Choroid plexus epithelial cell (primary cell): ENCODE data around the gene AHSG.

Source experiments
- DNase-seq: peaks from one replicate; pipeline ENCODE4 v3.0.0-alpha.2; 2010; ENCODE audit warnings: low read depth
- H3K4me3 ChIP-seq: 2 replicates; pipeline ENCODE4 v1.5.1; 2011; ENCODE audit warnings: low read depth, mild to moderate bottlenecking, control low read depth, low read length, moderate library complexity
- TF ChIP-seq, protein P1 (sequence below): conservative IDR thresholded peaks from 2 replicates; pipeline ENCODE4 v1.5.1; 2011; ENCODE audit warnings: low read depth, mild to moderate bottlenecking, control low read depth, inconsistent platforms, low read length, moderate library complexity

Gene AHSG

DNA sequence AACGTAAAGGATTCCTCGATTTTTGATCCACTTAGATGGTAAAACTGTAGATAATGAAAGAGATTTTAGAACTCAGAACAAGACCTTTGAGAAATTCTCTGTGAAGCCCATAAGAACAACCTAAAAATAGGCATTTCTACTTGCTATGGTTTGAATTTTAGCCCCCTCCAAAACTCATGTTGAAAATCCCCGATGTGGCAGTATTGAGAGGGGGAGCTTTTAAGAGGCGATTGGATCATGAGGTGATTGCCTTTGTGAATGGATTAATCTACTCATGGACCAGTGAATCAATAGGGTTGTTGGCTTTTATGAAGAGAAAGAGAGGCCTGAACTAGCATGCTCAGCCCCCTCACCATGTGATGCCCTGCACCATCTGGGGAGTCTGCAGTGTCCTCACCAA, 20.2 kb upstream of the AHSG start:
- no peak overlapping the region for H3K4me3 ChIP-seq
- TF ChIP-seq, protein P1, sequence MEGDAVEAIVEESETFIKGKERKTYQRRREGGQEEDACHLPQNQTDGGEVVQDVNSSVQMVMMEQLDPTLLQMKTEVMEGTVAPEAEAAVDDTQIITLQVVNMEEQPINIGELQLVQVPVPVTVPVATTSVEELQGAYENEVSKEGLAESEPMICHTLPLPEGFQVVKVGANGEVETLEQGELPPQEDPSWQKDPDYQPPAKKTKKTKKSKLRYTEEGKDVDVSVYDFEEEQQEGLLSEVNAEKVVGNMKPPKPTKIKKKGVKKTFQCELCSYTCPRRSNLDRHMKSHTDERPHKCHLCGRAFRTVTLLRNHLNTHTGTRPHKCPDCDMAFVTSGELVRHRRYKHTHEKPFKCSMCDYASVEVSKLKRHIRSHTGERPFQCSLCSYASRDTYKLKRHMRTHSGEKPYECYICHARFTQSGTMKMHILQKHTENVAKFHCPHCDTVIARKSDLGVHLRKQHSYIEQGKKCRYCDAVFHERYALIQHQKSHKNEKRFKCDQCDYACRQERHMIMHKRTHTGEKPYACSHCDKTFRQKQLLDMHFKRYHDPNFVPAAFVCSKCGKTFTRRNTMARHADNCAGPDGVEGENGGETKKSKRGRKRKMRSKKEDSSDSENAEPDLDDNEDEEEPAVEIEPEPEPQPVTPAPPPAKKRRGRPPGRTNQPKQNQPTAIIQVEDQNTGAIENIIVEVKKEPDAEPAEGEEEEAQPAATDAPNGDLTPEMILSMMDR, result no peak

DNA sequence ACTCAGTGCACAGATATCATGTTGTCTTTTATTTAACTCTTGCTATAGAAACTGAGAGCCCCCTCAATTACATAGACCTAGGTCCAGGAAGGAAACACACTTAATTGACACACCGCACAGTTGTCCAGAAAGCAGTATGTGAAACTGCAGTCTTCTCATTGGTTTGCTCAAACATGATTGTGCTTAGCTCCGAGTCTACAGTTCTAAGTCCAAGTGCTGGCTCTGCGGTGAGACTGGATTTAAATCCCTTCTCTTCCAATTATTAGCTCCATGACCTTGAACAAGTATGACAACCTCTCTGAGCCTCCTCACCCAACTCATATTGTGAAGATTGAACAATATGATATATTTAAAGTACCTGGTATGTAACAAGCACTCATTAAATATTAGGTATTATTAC, 19.0 kb upstream of the AHSG start:
- no peak for DNase-seq
- no peak overlapping the region for H3K4me3 ChIP-seq
- TF ChIP-seq, protein P1, result no peak

More for the DNA sequence above, 20.2 kb upstream of the AHSG start:
- no peak for DNase-seq

DNA sequence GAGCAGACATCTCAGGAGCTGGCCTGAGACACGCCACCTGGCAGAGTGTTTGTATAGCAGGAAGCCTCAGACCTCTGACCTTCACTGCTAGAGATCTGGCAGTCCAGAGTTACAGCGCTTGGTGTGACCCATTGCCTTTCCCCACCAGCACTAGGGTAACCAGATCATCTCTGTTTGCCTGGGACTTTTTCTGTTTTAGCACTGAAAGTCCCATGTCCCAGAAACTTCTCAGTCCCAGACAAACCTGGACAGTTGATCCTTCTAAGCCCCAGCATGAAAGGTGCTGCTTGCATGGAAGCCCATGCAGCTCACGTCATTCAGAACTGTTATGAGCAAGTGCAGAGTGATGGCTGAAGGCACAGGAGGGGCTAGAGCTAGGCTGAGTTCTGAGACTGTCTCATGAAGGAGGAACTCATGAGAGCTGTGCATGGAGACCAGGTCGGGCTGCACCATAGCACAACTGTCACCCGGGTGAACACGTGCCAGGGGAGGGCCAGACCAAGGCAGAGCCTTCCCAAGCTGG, 18.2 kb upstream of the AHSG start:
- no peak overlapping the region for H3K4me3 ChIP-seq
- TF ChIP-seq, protein P1, result no peak
- DNase-seq, result no peak

DNA sequence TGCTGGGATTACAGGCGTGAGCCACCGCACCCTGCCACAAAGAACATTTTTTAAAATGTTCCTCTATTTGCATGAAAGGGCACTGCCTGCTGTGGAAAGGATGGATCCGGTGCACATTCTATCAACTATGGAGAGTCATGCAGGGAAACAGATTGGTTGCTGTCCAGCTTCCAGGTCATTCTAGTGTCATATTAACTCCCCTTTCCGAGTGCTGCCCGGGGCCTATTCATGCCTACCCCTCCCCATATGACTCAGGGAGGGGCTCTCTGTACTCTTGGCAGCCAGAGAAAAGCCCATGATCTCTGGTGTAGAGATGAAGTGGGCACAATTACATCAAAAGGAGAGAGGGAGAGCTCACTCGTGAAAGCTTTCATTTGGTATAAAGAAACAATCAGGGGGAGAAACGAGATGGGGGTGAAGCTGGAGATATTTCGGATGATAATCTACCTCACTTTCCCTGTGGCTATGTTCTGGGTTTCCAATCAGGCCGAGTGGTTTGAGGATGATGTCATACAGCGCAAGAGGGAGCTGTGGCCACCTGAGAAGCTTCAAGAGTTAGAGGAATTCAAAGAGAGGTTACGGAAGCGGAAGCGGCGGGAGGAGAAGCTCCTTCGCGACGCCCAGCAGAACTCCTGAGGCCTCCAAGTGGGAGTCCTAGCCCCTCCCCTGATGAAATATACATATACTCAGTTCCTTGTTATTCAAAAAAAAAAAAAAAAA, 16.1 kb upstream of the AHSG start:
- H3K4me3 ChIP-seq, result no peak overlapping the region
- peak; percentile 62 for DNase-seq
- TF ChIP-seq, protein P1, result no peak

DNA sequence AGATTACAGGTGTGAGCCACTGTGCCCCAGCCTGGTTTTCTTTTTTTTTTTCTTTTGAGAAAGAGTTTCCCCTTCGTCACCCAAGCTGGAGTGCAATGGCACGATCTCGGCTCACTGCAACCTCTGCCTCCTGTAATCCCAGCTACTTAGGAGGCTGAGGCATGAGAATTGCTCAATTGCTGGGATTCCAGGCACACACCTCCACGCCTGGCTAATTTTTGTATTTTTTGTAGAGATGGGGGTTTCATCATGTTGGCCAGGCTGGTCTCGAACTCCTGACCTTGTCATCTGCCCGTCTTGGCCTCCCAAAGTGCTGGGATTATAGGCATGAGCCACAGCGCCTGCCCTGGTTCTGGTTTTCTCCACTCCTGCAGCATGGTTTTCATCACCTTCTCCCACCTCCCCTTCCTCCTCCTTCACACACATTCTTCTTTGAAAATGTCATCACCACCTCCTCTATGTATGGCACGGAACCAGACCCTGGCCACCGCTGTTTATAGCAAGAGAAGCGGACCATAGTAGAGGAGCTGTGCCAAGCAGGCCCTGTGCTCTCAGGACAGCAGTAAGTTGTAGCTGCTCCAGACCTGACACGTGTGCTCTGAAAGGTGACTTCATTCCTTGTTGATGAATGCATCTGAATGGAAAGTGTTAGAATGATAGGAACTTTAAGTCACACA, 14.6 kb upstream of the AHSG start:
- peak; percentile 50 for DNase-seq
- H3K4me3 ChIP-seq, result no peak overlapping the region
- TF ChIP-seq, protein P1, result no peak

DNA sequence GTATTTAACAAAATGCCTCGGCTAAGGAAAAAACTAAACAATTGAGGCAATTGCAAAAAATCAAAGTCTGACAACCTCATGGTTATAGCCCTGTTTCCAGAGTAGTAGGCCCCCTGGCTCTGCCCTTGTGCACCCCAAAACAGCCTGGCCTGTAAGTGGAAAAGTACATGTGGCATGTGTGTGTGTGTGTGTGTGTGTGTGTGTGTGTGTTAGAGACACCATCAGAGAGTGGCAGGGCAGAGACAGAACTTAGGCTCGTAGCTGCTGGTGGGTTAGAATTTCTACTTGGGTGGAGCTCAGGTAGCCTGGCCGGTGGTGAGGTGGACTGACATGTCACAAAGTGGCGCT, 14.1 kb upstream of the AHSG start:
- no peak for DNase-seq
- H3K4me3 ChIP-seq, result no peak overlapping the region
- TF ChIP-seq, protein P1, result no peak
